GM12891 (cell line): ENCODE results near the gene F11R. TPM values are rescaled to one million over a fixed set of nuclear protein-coding genes. Genes with fewer than 3 reads are reported as not detected.
"Not testable (repeated sequence)": the region's sequence is repeated elsewhere in the genome, so short reads cannot be mapped to it uniquely, and the experiment has no call there.

ENCODE experiments used
- DNase-seq: peaks from one replicate; pipeline ENCODE4 v3.0.0; 2011; ENCODE audit warnings: low spot score; ENCODE audit not compliant: insufficient read length
- FAIRE-seq: peaks from 2 replicates; lab custom pipeline; 2011; peaks lifted over from hg19 to GRCh38; lab: Jason Lieb, UNC
- PAX5 ChIP-seq: IDR thresholded peaks from 2 replicates; pipeline ENCODE4 v1.6.1; 2011; ENCODE audit warnings: low read length, moderate library complexity, mild to moderate bottlenecking; ENCODE audit not compliant: insufficient read depth, severe bottlenecking
- POLR2A ChIP-seq: IDR thresholded peaks from 2 replicates; pipeline ENCODE4 v1.6.1; 2011; ENCODE audit warnings: low read depth, low read length, control low read depth
- POLR2AphosphoS5 ChIP-seq: IDR thresholded peaks from 2 replicates; pipeline ENCODE4 v1.6.1; 2011; ENCODE audit warnings: low read depth, low read length, control low read depth
- POU2F2 ChIP-seq: IDR thresholded peaks from 2 replicates; pipeline ENCODE4 v1.6.1; 2011; ENCODE audit warnings: low read depth, mild to moderate bottlenecking, control low read depth, low read length, moderate library complexity
- SPI1 ChIP-seq: IDR thresholded peaks from 2 replicates; pipeline ENCODE4 v1.6.1; 2011; ENCODE audit warnings: low read depth, low read length, control low read depth
- TAF1 ChIP-seq: IDR thresholded peaks from 2 replicates; pipeline ENCODE4 v1.6.1; 2011; ENCODE audit warnings: low read depth, low read length, control low read depth
- polyA plus RNA-seq: library from polyadenylated mRNA; unstranded; fragments of >200 nt; gene quantifications from one replicate; pipeline ENCODE4 v1.2.1, GENCODE V29; 2012; ENCODE audit warnings: low read depth, missing spikeins, inconsistent platforms; ENCODE audit not compliant: missing spikeins

Gene F11R
- polyA plus RNA-seq = 27.8 TPM

- FAIRE-seq = no peak
- no peak for DNase-seq
- no peak for TF ChIP-seq POU2F2
- no peak for TF ChIP-seq SPI1
- TF ChIP-seq TAF1 = no peak; the same call in 1 of the 2 replicates
- no peak for TF ChIP-seq PAX5
- 0 out of 2 replicates have a peak, but pooled peaks have one; percentile 50 for TF ChIP-seq POLR2A
- TF ChIP-seq POLR2AphosphoS5 = peak; percentile 61; the same call in 1 of the 2 replicates
Measured at GRCh38 chr1:161020509-161021164, at the start of gene F11R. TSS of gene F11R (minus strand) at chr1:161021152. CDS start at chr1:161021073, 79 bp downstream.

DNA sequence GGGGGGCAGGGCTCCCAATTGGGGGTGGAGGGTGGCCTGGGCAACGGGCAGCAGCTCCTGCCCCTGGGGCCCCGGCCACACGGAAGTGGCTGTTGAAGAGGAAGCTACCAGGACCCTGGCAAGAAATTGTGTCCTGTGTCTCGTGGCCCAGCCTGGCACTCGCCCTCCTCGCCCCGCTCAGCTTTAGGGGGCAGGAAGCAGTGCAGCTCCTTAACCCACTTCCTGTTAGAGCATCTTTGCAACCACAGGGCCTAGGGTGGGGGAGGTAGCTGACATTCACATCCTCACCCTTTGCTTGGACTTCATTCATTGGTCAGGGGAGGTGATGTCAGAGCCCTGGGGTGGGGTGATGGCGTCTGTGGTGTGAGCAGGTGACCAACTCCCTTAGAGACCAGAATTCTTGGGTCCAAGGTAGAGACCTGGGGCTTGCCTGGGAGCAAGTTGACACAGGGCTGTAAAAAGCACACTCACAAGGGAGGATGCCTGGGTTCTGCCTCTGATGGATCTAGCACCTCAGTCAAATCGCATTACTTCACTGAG, 48.8 kb upstream of the F11R start, which contains the start of gene ARHGAP30:
Gene ARHGAP30 (minus strand): TSS at position 161 of the 540 bp plus-strand sequence. CDS start 267 bp downstream, outside the sequence.
- TF ChIP-seq POLR2A (peak; percentile 87), PAX5 (no peak), TAF1 (peak; percentile 65; the same call in 1 of the 2 replicates), POLR2AphosphoS5 (peak; percentile 95), SPI1 (peak; percentile 73), POU2F2 (peak; percentile 47; the same call in 1 of the 2 replicates)
- FAIRE-seq = peak; percentile 99
- DNase-seq = peak; percentile 90

- no peak for FAIRE-seq
- no peak for TF ChIP-seq POU2F2
- TF ChIP-seq POLR2AphosphoS5 = no peak
- TF ChIP-seq SPI1 = no peak
- TF ChIP-seq TAF1 = no peak
- no peak; the same call in 1 of the 2 replicates for TF ChIP-seq POLR2A
Measured at GRCh38 chr1:161069241-161069640, 48.3 kb upstream of the F11R start.

GRCh38 chr1:161068306-161069234, 47.6 kb upstream of the F11R start:
- FAIRE-seq (peak; percentile 96), DNase-seq (no peak)
- TF ChIP-seq POLR2AphosphoS5 (peak; percentile 48), TAF1 (peak; percentile 35; the same call in 1 of the 2 replicates), PAX5 (no peak), POLR2A (peak; percentile 72), POU2F2 (no peak), SPI1 (peak; percentile 71)

More at GRCh38 chr1:161069241-161069640, 48.3 kb upstream of the F11R start:
- DNase-seq = no peak

- DNase-seq (no peak), FAIRE-seq (no peak)
- TF ChIP-seq TAF1 (no peak), PAX5 (no peak), POLR2A (no peak), POLR2AphosphoS5 (no peak), SPI1 (no peak), POU2F2 (no peak)
Measured at GRCh38 chr1:161066694-161067093, 45.7 kb upstream of the F11R start.

GRCh38 chr1:161065681-161066080, 44.7 kb upstream of the F11R start:
- DNase-seq, FAIRE-seq: not testable (repeated sequence)

GRCh38 chr1:161063936-161064335, 43.0 kb upstream of the F11R start:
- FAIRE-seq, DNase-seq: not testable (repeated sequence)

DNA sequence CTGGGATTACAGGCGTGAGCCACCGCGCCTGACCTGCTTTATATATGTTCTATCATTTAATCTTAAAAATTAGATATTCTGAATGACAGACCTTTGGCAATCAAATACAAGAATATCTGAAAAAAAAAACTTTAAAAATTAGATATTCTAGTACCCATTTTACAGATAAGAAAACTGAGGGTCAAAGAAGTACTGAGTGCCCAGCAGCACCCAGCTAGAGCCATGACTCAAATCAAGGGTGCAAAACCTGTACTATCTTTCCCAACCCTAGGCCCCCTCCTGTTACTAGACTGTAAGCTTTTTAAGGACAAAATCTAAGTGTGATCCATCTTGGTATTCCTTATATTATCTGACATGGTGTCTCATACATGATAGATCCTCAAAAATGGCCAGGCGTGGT, 40.5 kb upstream of the F11R start:
- FAIRE-seq (no peak), DNase-seq (no peak)
- TF ChIP-seq PAX5 (no peak), TAF1 (no peak), SPI1 (no peak), POLR2A (no peak), POLR2AphosphoS5 (no peak), POU2F2 (no peak)

DNA sequence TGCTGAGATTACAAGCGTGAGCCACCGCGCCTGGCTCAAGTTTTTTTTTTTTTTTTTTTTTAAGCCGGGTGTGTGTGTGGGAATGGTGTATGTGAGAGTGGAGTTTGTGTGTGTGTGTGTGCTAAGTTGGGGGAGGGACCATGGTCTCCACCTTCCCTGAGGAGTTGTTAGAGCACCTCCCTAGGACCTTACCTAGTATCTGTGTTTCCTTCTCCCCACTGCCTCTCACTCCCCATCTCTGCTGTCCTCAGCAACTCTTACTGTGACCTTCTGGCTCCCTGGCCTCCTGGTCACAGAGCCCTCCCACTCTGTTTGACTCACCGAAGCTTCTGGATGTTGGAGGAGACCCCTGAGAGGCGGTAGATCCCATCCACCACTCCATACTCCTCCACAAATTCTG, 38.3 kb upstream of the F11R start:
- no peak for DNase-seq
- TF ChIP-seq POLR2AphosphoS5 = no peak
- no peak for TF ChIP-seq POU2F2
- TF ChIP-seq POLR2A = no peak
- TF ChIP-seq SPI1 = no peak
- no peak for TF ChIP-seq PAX5
- TF ChIP-seq TAF1 = no peak
- no peak for FAIRE-seq

- FAIRE-seq (peak; percentile 13), DNase-seq (no peak)
- TF ChIP-seq PAX5 (no peak), TAF1 (no peak), SPI1 (no peak), POLR2AphosphoS5 (no peak), POLR2A (no peak), POU2F2 (no peak)
Measured at GRCh38 chr1:161054805-161055204, 33.9 kb upstream of the F11R start.
